Measurements from ENCODE around the gene FBLN1. TPM values are rescaled to one million over a fixed set of nuclear protein-coding genes. Genes with fewer than 3 reads are reported as not detected.

The FBLN1 gene
- total RNA-seq, 2 donors from 2014 or later = 125 to 144 TPM

DNA sequence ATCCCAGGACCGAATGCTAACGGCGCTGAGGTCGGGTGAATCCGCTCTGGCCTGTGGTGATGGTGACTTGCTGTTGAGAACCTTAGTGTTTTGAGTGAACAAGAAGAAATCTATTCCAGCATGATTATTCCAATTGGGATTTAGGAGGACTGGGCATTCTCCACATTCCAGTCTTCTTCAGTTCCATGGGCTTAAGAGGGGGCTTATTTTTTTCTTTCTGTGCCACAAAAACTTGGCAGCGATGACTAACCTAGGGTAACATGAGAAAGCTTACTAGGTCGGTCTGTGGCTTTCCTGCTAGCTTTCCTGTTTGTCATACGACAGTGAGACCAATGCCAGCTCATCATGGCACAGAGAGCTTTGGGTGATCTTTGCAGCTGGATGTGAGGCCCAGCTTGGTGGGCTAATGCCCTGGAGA lies 106.1 kb downstream of the FBLN1 start:
- Histone ChIP-seq H3K9me3 (no peaks in the 10 kb centered on the region), H3K4me3 (no peak overlapping the region), H3K27me3 (replicated peaks; ENCODE audit: insufficient read depth) (no peaks in the 10 kb centered on the region), H3K4me1 (replicated peaks) (no peaks in the 10 kb centered on the region), H3K27ac (no peak overlapping the region), H3K36me3 (no peaks in the 10 kb centered on the region)
- TF ChIP-seq POLR2A (IDR thresholded peaks at IDR 0.05) (no peak), POLR2AphosphoS5 (IDR thresholded peaks at IDR 0.05) (no peak), CTCF (IDR thresholded peaks at IDR 0.05) (no peak)
- intact Hi-C loops (cut with DNase I) = no loop called here
- 71% methylated on average over 8 of the region's 8 CpGs for WGBS
- DNase-seq (ENCODE audit: low spot score) = no peak

DNA sequence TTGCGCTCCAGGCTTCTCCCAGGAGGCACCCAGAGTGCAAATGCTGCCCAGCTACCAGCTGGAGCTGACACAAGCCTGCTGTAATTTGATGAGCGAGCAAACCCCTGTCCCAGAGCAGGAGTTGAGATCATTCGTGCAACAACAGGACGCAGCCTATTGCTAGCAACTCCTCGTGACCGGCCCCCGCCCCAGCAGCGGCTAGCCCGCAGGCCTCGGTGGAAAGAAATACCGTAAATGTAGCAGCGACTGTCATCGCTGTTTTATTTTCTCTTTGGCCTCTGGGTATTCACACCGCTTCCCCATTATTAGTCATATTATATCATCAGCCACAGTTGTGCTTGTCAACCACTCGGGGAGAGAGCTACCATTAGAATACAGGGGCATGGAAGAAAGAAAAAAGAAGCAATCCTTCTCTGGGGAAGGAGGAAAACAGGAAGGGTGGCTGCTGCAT lies 109.8 kb downstream of the FBLN1 start:
- peak overlapping the region; percentile 65 to 71 for H3K27ac ChIP-seq
- intact Hi-C loops (cut with DNase I) = no loop called here
- H3K4me3 ChIP-seq = no peak overlapping the region
- WGBS = 14% methylated on average over 15 of the region's 15 CpGs
- peak; percentile 42 for DNase-seq (ENCODE audit: low spot score)
- H3K9me3 ChIP-seq = no peaks in the 10 kb centered on the region
- H3K27me3 ChIP-seq (replicated peaks; ENCODE audit: insufficient read depth) = no peaks in the 10 kb centered on the region
- TF ChIP-seq POLR2AphosphoS5 (IDR thresholded peaks at IDR 0.05) (peak; percentile 51), CTCF (IDR thresholded peaks at IDR 0.05) (no peak)
- no peaks in the 10 kb centered on the region for H3K4me1 ChIP-seq (replicated peaks)
- no peaks in the 10 kb centered on the region for H3K36me3 ChIP-seq

DNA sequence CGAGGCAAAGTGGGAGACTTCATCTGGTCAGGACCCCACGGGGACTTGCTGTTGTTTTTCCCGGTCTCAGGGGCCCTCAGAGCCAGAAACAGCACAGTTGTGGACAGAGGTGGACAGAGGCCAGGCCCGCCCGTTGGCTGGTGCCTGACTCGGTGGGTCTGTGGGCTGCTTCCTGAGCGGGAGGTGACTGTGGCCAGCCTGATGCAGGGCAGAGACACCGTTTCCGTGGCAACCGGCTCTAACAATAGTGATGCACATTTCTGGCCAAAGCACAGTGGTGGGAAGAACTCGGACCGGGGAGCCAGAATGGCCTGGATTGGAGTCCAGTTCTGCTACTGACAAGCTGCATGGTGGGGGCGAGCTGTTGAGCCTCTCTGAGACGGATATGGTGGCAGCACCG lies 110.3 kb downstream of the FBLN1 start:
- intact Hi-C loops (cut with DNase I) = no loop called here
- DNase-seq (ENCODE audit: low spot score) = no peak
- Histone ChIP-seq H3K36me3 (no peaks in the 10 kb centered on the region), H3K4me3 (no peak overlapping the region), H3K27me3 (replicated peaks; ENCODE audit: insufficient read depth) (no peaks in the 10 kb centered on the region), H3K27ac (peak overlapping the region; percentile 65 to 71), H3K9me3 (no peaks in the 10 kb centered on the region), H3K4me1 (replicated peaks) (no peaks in the 10 kb centered on the region)
- TF ChIP-seq CTCF (IDR thresholded peaks at IDR 0.05) = no peak
- TF ChIP-seq POLR2AphosphoS5 (IDR thresholded peaks at IDR 0.05) = no peak
- no peak for TF ChIP-seq POLR2A (IDR thresholded peaks at IDR 0.05)
- WGBS = 73% methylated on average over 15 of the region's 15 CpGs

- Histone ChIP-seq H3K27me3 (replicated peaks; ENCODE audit: insufficient read depth) (no peaks in the 10 kb centered on the region), H3K27ac (no peak overlapping the region), H3K9me3 (no peaks in the 10 kb centered on the region), H3K4me1 (replicated peaks) (no peaks in the 10 kb centered on the region), H3K36me3 (no peaks in the 10 kb centered on the region), H3K4me3 (no peak overlapping the region)
- intact Hi-C loops (cut with DNase I) = no loop called here
- no peak for TF ChIP-seq POLR2AphosphoS5 (IDR thresholded peaks at IDR 0.05)
- TF ChIP-seq CTCF (IDR thresholded peaks at IDR 0.05) = no peak
- no peak for TF ChIP-seq POLR2A (IDR thresholded peaks at IDR 0.05)
- no peak for DNase-seq (ENCODE audit: low spot score)
- 86% methylated on average over 3 of the region's 3 CpGs for WGBS
Measured at GRCh38 chr22:45615364-45615763, 112.7 kb downstream of the FBLN1 start.

DNA sequence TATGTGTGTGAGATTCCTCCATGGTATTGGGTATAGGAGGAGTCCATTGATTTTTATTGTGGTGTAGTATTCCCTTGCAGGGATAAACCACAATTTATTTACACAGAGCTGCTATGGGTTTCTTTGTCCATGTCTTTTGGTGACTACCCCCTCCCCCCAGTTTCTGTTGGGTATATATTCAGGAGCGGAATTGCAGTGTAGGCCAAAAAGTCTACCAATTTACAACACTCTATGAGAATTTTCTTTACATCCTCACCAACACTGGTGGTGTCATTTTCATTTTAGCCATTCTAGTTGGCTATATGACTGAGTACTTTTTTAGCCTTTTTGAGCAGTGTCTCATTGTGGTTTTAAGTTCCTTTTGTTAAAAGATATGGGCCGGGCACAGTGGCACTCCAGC lies 113.7 kb downstream of the FBLN1 start:
- Histone ChIP-seq H3K4me1 (replicated peaks) (no peaks in the 10 kb centered on the region), H3K27ac (no peak overlapping the region), H3K4me3 (no peak overlapping the region), H3K27me3 (replicated peaks; ENCODE audit: insufficient read depth) (no peaks in the 10 kb centered on the region), H3K36me3 (no peaks in the 10 kb centered on the region), H3K9me3 (no peaks in the 10 kb centered on the region)
- TF ChIP-seq POLR2A (IDR thresholded peaks at IDR 0.05) = no peak
- no peak for TF ChIP-seq CTCF (IDR thresholded peaks at IDR 0.05)
- TF ChIP-seq POLR2AphosphoS5 (IDR thresholded peaks at IDR 0.05) = no peak
- intact Hi-C loops (cut with DNase I) = no loop called here
- no peak for DNase-seq (ENCODE audit: low spot score)
- 97% methylated on average over 2 of the region's 2 CpGs for WGBS
